GM10266 (cell line): ENCODE results near the gene SNX5.

Source experiments
- DNase-seq: peaks from one replicate; pipeline ENCODE4 v3.0.0; 2012; ENCODE audit errors: extremely low spot score
- CTCF ChIP-seq: IDR thresholded peaks from 2 replicates; pipeline ENCODE4 v1.5.1; 2012; ENCODE audit warnings: mild to moderate bottlenecking, low read depth; ENCODE audit not compliant: control insufficient read depth, insufficient read depth; ENCODE audit errors: missing control alignments

Gene SNX5

DNA sequence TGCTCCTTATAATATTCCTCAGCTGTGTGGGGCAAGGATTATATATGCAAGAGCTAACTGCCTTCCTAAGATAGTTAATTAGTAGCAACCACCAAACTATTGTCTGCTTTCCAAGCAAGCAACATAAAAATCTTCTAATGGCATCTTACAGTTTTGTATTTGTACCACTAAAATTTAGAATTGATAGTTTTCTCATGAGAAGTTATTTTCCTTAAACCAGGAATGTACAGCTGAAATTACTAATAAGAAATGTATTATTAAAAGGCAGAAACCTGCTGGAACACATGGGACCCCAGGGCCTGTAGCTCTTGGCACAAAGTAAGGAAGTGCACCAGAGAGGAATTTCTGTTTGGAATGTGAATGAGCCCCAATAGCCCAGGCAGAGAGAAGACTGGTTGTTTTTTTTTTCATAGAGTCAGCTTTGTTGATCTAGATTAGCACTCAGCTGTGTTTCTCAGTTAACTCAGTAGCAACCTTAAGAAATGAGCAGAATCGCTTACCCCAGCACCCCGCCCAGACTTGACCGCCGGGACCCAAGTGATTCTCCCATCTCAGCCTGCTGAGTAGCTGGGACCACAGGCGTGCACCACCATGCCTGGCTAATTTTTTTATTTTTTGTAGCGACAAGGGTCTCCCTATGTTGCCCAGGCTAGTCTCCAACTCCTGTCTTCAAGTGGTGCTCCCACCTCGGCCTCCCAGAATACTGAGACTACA, 2.9 kb upstream of the SNX5 start:
- no peak for DNase-seq
- TF ChIP-seq CTCF = no peak

DNA sequence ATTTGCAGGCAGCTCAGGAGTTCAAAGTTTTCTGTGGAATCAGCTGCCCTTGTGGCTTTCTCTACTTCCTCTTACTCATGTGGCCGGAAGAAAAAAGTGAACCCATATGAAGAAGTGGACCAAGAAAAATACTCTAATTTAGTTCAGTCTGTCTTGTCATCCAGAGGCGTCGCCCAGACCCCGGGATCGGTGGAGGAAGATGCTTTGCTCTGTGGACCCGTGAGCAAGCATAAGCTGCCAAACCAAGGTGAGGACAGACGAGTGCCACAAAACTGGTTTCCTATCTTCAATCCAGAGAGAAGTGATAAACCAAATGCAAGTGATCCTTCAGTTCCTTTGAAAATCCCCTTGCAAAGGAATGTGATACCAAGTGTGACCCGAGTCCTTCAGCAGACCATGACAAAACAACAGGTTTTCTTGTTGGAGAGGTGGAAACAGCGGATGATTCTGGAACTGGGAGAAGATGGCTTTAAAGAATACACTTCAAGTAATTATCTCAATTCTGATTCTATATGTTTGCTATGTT, 1.4 kb upstream of the SNX5 start:
- no peak for TF ChIP-seq CTCF
- peak; percentile 57 for DNase-seq

- TF ChIP-seq CTCF = no peak
- DNase-seq = no peak
These were observed 787 bp upstream of the SNX5 start for GRCh38 chr20:17969278-17969883.

GRCh38 chr20:17967521-17968365, 851 bp downstream of the SNX5 start:
- TF ChIP-seq CTCF = no peak

DNA sequence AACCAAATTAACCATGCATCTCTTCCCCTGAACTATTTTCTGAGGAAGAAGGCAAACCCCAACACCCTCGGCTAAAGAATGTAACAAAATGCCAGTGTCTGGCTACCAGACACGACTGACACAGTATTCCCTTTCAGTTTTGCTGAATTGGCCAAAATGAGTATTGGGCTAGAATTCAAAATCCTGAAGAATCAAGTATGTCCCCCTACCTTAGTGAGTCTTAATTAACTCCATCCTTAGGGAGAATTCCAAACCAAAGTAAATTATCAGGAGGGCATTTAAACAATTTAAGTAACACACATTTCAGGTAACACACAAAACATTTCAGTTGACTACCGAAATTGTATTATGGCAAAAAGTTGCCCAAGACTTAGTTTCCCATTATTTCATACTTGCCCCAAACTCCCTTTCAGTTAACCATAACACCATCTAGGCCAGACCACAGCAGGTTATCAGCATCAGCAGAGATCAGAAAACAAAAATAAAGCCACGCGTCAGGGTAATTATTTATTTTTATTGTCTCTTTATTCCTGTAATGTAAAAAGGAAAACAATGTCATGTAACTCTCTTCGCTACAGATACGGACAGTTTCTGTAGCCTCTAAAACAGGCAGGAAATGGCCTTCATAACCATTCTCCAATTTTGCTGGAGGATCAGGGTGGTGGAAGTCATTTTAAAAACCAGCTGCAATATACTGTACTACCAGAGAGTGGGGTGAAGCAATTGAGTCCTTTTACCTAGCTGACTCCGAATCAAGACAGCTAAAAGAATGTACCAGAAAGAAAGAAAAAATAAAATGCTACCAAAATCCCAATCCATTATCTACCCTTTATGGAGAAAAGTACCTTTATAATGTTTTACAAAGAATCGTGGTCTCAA, 1.9 kb downstream of the SNX5 start:
- TF ChIP-seq CTCF = peak; percentile 22
- DNase-seq = no peak

More at GRCh38 chr20:17967521-17968365, 851 bp downstream of the SNX5 start:
- DNase-seq = no peak

- no peak for TF ChIP-seq CTCF
- no peak for DNase-seq
These were observed 3.4 kb downstream of the SNX5 start for GRCh38 chr20:17965042-17965697.
